Peyer's patch (tissue), 4 donors: ENCODE data around the gene RBM6.

ENCODE experiments used
- CTCF ChIP-seq, 6 experiments: fragments of 450-650 bp in 4 of 6; fragments of 200-600 bp in 2 of 6; sonication (generic) in 1 of 6; IDR thresholded peaks; one replicate each; pipeline ENCODE4 v1.5.1; 2017 to 2019; ENCODE audit warnings: antibody characterized with exemption in 6 of 6, mild to moderate bottlenecking in 3 of 6, moderate library complexity in 1 of 6
- POLR2A ChIP-seq, 2 donors: fragments of 450-650 bp; IDR thresholded peaks; one replicate each; pipeline ENCODE4 v1.5.1; 2017; ENCODE audit warnings: antibody characterized with exemption in 2 of 2, mild to moderate bottlenecking in 2 of 2, moderate library complexity in 2 of 2

- TF ChIP-seq CTCF (IDR thresholded peaks at IDR 0.05) = no peak
- no peak for TF ChIP-seq POLR2A (IDR thresholded peaks at IDR 0.05)
Measured at GRCh38 chr3:49984394-49984793, 44.4 kb downstream of the RBM6 start.
